D341Med (cell line): ENCODE measurements around the gene PHRF1.
"Not testable (repeated sequence)": the region's sequence is repeated elsewhere in the genome, so short reads cannot be mapped to it uniquely, and the experiment has no call there.

Experiments used
- DNase-seq: peaks from one replicate; pipeline ENCODE4 v3.0.0; 2012; ENCODE audit warnings: low spot score

The PHRF1 gene

GRCh38 chr11:559020-559620 lies 17.1 kb upstream of the PHRF1 start:
- no peak for DNase-seq

- DNase-seq, result no peak
Measured at GRCh38 chr11:559712-560304, 16.5 kb upstream of the PHRF1 start.

GRCh38 chr11:560305-561147 lies 15.7 kb upstream of the PHRF1 start, which contains the start of the genes LMNTD2 and RASSF7:
LMNTD2 (minus strand) TSS chr11:560738; CDS start chr11:560716, 22 bp downstream.
RASSF7 (plus strand) TSS chr11:560970; CDS start chr11:561769, 799 bp downstream.
- DNase-seq, result peak; percentile 99

GRCh38 chr11:561148-562003 lies 14.9 kb upstream of the PHRF1 start:
- no peak for DNase-seq

- no peak for DNase-seq
Measured at GRCh38 chr11:562046-562645, 14.1 kb upstream of the PHRF1 start.

- DNase-seq, result no peak
Measured at GRCh38 chr11:563066-563811, 13.0 kb upstream of the PHRF1 start.

- no peak for DNase-seq
Measured at GRCh38 chr11:563812-564578, 12.3 kb upstream of the PHRF1 start.

- no peak for DNase-seq
Measured at GRCh38 chr11:565921-566509, 10.3 kb upstream of the PHRF1 start.

- DNase-seq, result no peak
Measured at GRCh38 chr11:567011-567628, 9.2 kb upstream of the PHRF1 start.

GRCh38 chr11:567629-568292 lies 8.5 kb upstream of the PHRF1 start:
- DNase-seq, result no peak

GRCh38 chr11:568306-569157 lies 7.7 kb upstream of the PHRF1 start:
- DNase-seq, result peak; percentile 98

- DNase-seq, result no peak
Measured at GRCh38 chr11:569158-569885, 6.9 kb upstream of the PHRF1 start.

GRCh38 chr11:571802-572185 lies 4.5 kb upstream of the PHRF1 start:
- no peak for DNase-seq

GRCh38 chr11:573146-573759 lies 3.0 kb upstream of the PHRF1 start:
- no peak for DNase-seq

- not testable (repeated sequence) for DNase-seq
Measured at GRCh38 chr11:574031-574570, 2.2 kb upstream of the PHRF1 start.

- no peak for DNase-seq
Measured at GRCh38 chr11:574632-575312, 1.5 kb upstream of the PHRF1 start.
